GM23338 (cell line): ENCODE data around the gene PGR.

Experiments
- CREB1 ChIP-seq: fragments of 250-450 bp; sonication (Bioruptor Pico); IDR thresholded peaks from 2 replicates; pipeline ENCODE4 v1.5.0; 2020; ENCODE audit warnings: low read depth, mild to moderate bottlenecking, moderate library complexity
- CTCF ChIP-seq, 2 experiments: fragments of 200-600 bp in 1 of 2; sonication (generic) in 1 of 2; conservative IDR thresholded peaks; 2 replicates each; pipeline versions ENCODE4 v1.5.1 to v1.6.1; 2016 to 2017; ENCODE audit warnings: antibody characterized with exemption in 2 of 2, low read depth in 2 of 2, mild to moderate bottlenecking in 2 of 2, moderate library complexity in 1 of 2
- ETS1 ChIP-seq: IDR thresholded peaks from 2 replicates; pipeline ENCODE4 v1.6.1; 2016; ENCODE audit warnings: antibody characterized with exemption
- EZH2 ChIP-seq: fragments of 200-600 bp; sonication (generic); IDR thresholded peaks from one replicate; pipeline ENCODE4 v1.8.0; 2017; ENCODE audit warnings: antibody characterized with exemption, mild to moderate bottlenecking, low read depth; ENCODE audit not compliant: unreplicated experiment
- EZH2phosphoT487 ChIP-seq: fragments of 200-600 bp; sonication (generic); IDR thresholded peaks from one replicate; pipeline ENCODE4 v1.8.1; 2018; ENCODE audit warnings: antibody characterized with exemption; ENCODE audit not compliant: unreplicated experiment
- JUNB ChIP-seq: IDR thresholded peaks from one replicate; pipeline ENCODE4 v1.6.1; 2016; ENCODE audit warnings: antibody characterized with exemption; ENCODE audit not compliant: unreplicated experiment
- POLR2AphosphoS5 ChIP-seq: IDR thresholded peaks from 2 replicates; pipeline ENCODE4 v1.6.1; 2016; ENCODE audit warnings: antibody characterized with exemption, low read depth
- STAT1 ChIP-seq: IDR thresholded peaks from one replicate; pipeline ENCODE4 v1.6.1; 2016; ENCODE audit warnings: antibody characterized with exemption; ENCODE audit not compliant: unreplicated experiment
- ZNF114 ChIP-seq: fragments of 250-450 bp; sonication (Bioruptor Pico); IDR thresholded peaks from 2 replicates; pipeline ENCODE4 v1.5.0; 2020; ENCODE audit warnings: mild to moderate bottlenecking, moderate library complexity
- TF ChIP-seq, protein P1 (sequence below): IDR thresholded peaks from one replicate; pipeline ENCODE4 v1.6.1; 2018; ENCODE audit warnings: antibody characterized with exemption; ENCODE audit not compliant: unreplicated experiment

DNA sequence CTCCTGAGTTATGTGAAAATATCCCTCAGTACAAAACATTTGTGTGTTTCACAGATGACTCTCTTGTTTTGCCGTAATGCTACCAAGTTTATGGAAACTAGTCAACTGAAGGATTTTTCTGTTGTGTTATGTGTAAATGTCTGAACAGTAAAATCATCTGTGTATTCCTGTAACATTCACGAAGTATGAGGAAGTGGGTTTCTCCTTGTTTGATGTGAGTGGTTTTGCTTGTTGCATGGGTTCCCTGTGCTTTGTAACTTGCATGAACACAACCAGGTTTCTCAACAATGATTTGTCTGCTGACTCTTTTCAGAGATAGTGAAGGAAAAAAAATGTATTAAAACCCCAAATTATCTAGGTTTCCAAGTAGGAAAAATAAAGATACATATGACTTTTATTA is 138.1 kb downstream of the PGR start:
- TF ChIP-seq CTCF (conservative IDR thresholded peaks at IDR 0.05; ENCODE audit: low read depth in 2 of 2), result no peak
- TF ChIP-seq, protein P1, sequence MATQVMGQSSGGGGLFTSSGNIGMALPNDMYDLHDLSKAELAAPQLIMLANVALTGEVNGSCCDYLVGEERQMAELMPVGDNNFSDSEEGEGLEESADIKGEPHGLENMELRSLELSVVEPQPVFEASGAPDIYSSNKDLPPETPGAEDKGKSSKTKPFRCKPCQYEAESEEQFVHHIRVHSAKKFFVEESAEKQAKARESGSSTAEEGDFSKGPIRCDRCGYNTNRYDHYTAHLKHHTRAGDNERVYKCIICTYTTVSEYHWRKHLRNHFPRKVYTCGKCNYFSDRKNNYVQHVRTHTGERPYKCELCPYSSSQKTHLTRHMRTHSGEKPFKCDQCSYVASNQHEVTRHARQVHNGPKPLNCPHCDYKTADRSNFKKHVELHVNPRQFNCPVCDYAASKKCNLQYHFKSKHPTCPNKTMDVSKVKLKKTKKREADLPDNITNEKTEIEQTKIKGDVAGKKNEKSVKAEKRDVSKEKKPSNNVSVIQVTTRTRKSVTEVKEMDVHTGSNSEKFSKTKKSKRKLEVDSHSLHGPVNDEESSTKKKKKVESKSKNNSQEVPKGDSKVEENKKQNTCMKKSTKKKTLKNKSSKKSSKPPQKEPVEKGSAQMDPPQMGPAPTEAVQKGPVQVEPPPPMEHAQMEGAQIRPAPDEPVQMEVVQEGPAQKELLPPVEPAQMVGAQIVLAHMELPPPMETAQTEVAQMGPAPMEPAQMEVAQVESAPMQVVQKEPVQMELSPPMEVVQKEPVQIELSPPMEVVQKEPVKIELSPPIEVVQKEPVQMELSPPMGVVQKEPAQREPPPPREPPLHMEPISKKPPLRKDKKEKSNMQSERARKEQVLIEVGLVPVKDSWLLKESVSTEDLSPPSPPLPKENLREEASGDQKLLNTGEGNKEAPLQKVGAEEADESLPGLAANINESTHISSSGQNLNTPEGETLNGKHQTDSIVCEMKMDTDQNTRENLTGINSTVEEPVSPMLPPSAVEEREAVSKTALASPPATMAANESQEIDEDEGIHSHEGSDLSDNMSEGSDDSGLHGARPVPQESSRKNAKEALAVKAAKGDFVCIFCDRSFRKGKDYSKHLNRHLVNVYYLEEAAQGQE, result no peak
- no peak for TF ChIP-seq EZH2phosphoT487
- no peak for TF ChIP-seq EZH2
- no peak for TF ChIP-seq POLR2AphosphoS5
- TF ChIP-seq STAT1, result no peak
- no peak for TF ChIP-seq CREB1 (CRISPR knock-in tag)
- TF ChIP-seq ZNF114 (CRISPR knock-in tag), result no peak
- TF ChIP-seq ETS1, result no peak
- TF ChIP-seq JUNB, result no peak
